ENCODE data around the gene NTRK1. TPM values are rescaled to one million over a fixed set of nuclear protein-coding genes. Genes with fewer than 3 reads are reported as not detected.

The NTRK1 gene
- polyA plus RNA-seq, 1 experiment = not detected

- POLR2A ChIA-PET = no interaction called here
These were observed 32.1 kb upstream of the NTRK1 start for GRCh38 chr1:156828400-156829124.

GRCh38 chr1:156832434-156832833, 28.2 kb upstream of the NTRK1 start:
- Histone ChIP-seq H3K27ac (ENCODE audit: low read depth, low read length) (no peak overlapping the region), H3K4me3 (ENCODE audit: low read depth, low read length) (no peak overlapping the region), H3K9me3 (ENCODE audit: control insufficient read depth, insufficient read depth, low read length) (no peaks in the 10 kb centered on the region), H3K27me3 (ENCODE audit: control insufficient read depth, insufficient read depth, low read length) (peaks cover 85% of the 10 kb centered on the region)
- no peak for TF ChIP-seq CTCF (IDR thresholded peaks at IDR 0.05; ENCODE audit: low read depth, low read length)
- no peak for DNase-seq (ENCODE audit: low read depth, low spot score)
- ChIA-PET CTCF (interaction anchor here (0.9 to 1.9 kb wide), 2 partner anchors 28 to 95 kb away, joined by 4 to 7 read pairs; partner anchors contain the start of gene NTRK1), POLR2A (no interaction called here)

More at GRCh38 chr1:156828400-156829124, 32.1 kb upstream of the NTRK1 start:
- TF ChIP-seq CTCF (IDR thresholded peaks at IDR 0.05; ENCODE audit: low read depth, low read length) = no peak
- Histone ChIP-seq H3K27ac (ENCODE audit: low read depth, low read length) (no peak overlapping the region), H3K27me3 (ENCODE audit: control insufficient read depth, insufficient read depth, low read length) (peaks cover 57% of the 10 kb centered on the region), H3K4me3 (ENCODE audit: low read depth, low read length) (no peak overlapping the region), H3K9me3 (ENCODE audit: control insufficient read depth, insufficient read depth, low read length) (no peaks in the 10 kb centered on the region)
- CTCF ChIA-PET = interaction anchor here (0.6 to 3.5 kb wide), 3 partner anchors 10 to 1660 kb away, joined by 6 to 40 read pairs (median 6); no protein-coding TSS in a partner anchor
- no peak for DNase-seq (ENCODE audit: low read depth, low spot score)

GRCh38 chr1:156833603-156834002, 27.1 kb upstream of the NTRK1 start:
- H3K9me3 ChIP-seq (ENCODE audit: control insufficient read depth, insufficient read depth, low read length) = no peaks in the 10 kb centered on the region
- no peak for TF ChIP-seq CTCF (IDR thresholded peaks at IDR 0.05; ENCODE audit: low read depth, low read length)
- H3K4me3 ChIP-seq (ENCODE audit: low read depth, low read length) = no peak overlapping the region
- no peak for DNase-seq (ENCODE audit: low read depth, low spot score)
- POLR2A ChIA-PET = interaction anchor here (0.7 kb wide), 1 partner anchor 45 kb away, joined by 3 read pairs; no protein-coding TSS in a partner anchor
- H3K27ac ChIP-seq (ENCODE audit: low read depth, low read length) = no peak overlapping the region
- CTCF ChIA-PET = interaction anchor here (1.9 kb wide), 1 partner anchor 26 kb away, joined by 7 read pairs; the partner anchor contains the start of gene NTRK1
- peaks cover 85% of the 10 kb centered on the region for H3K27me3 ChIP-seq (ENCODE audit: control insufficient read depth, insufficient read depth, low read length)

GRCh38 chr1:156834322-156834721, 26.3 kb upstream of the NTRK1 start:
- H3K27me3 ChIP-seq (ENCODE audit: control insufficient read depth, insufficient read depth, low read length) = peaks cover 78% of the 10 kb centered on the region
- TF ChIP-seq CTCF (IDR thresholded peaks at IDR 0.05; ENCODE audit: low read depth, low read length) = no peak
- no peak for DNase-seq (ENCODE audit: low read depth, low spot score)
- ChIA-PET POLR2A (no interaction called here), CTCF (interaction anchor here (0.9 kb wide), 1 partner anchor 26 kb away, joined by 3 read pairs; the partner anchor contains the start of gene NTRK1)
- H3K4me3 ChIP-seq (ENCODE audit: low read depth, low read length) = no peak overlapping the region
- H3K27ac ChIP-seq (ENCODE audit: low read depth, low read length) = no peak overlapping the region
- H3K9me3 ChIP-seq (ENCODE audit: control insufficient read depth, insufficient read depth, low read length) = no peaks in the 10 kb centered on the region

GRCh38 chr1:156836041-156836654, 24.5 kb upstream of the NTRK1 start:
- no peaks in the 10 kb centered on the region for H3K9me3 ChIP-seq (ENCODE audit: control insufficient read depth, insufficient read depth, low read length)
- ChIA-PET CTCF (interaction anchor here (1.1 to 4.7 kb wide), 4 partner anchors 14 to 92 kb away, joined by 4 to 74 read pairs (median 49); partner anchors contain the start of genes INSRR and NTRK1), POLR2A (no interaction called here)

More at GRCh38 chr1:156836041-156836654, 24.5 kb upstream of the NTRK1 start:
- no peak for DNase-seq (ENCODE audit: low read depth, low spot score)
- TF ChIP-seq CTCF (IDR thresholded peaks at IDR 0.05; ENCODE audit: low read depth, low read length) = no peak
- H3K27ac ChIP-seq (ENCODE audit: low read depth, low read length) = no peak overlapping the region
- H3K27me3 ChIP-seq (ENCODE audit: control insufficient read depth, insufficient read depth, low read length) = peaks cover 78% of the 10 kb centered on the region
- no peak overlapping the region for H3K4me3 ChIP-seq (ENCODE audit: low read depth, low read length)
